ENCODE data around the gene HS6ST1.

HS6ST1 gene

DNA sequence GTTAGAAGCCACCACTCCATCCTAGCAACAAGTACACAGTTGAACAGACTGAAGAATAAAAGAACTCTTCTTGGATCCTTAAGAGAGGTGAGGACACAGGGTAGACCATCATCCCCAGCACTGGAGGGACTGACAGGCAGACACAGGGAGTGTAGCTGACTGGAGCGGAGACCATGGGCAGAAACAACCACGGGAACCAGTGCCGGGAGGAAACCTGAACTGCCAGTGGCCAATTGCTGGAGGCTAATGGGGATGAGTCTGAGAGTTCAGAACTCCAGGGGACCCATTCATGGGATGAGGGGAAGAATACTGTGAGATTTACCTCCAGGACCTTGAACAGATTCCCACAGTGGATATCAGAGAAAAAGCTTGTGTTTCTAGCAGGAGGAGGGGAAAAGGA lies 76.8 kb downstream of the HS6ST1 start:
- Histone ChIP-seq H3K4me3 (ENCODE audit: low read depth in 1 of 2, low read length in 2 of 2) (no peak overlapping the region), H3K27me3 (ENCODE audit: control insufficient read depth in 1 of 2, insufficient read depth in 2 of 2, low read length in 2 of 2) (peaks cover 2 to 4% of the 10 kb centered on the region in 2 donors)

DNA sequence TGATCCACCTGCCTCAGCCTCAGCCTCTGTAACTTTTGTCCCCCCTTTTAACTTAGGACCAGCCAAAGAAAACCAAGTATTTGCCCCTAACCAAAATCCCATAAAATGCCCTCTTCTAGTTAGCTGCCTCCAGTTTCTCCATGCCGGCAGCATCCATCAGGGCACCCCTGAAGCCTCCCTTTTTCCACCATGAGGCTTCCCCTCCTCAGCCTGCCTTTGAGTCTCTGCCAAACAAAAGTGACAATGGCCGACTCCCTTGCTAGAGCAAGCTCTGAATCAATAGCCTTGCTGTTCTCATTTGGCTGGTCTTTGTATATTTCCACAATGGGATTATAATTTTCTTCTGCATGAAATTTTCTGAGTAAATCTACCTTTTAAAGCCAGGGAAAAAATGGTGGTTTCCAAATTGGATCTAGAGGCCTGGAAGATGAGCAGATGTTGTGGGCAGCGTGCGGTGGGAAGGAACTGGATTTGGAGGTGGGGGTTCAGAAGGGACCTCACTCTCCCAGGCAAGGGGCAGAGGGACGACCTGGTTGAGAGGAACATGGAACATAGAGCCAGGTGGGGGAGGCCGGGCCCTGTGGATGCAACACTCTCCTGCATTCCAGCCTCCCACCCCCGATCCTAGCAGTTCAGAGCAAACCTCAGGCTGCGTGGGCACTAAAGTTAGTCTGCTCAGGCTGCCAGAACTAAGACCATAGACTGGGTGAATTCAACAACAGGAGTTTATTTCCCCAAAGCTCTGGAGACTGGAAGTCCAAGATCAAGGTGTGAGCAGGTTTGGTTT lies 80.6 kb downstream of the HS6ST1 start:
- Histone ChIP-seq H3K9ac (ENCODE audit: low read depth in 1 of 2, low read length in 2 of 2) (no peak overlapping the region), H3K4me1 (ENCODE audit: control insufficient read depth in 1 of 2, insufficient read depth in 2 of 2, low read length in 2 of 2) (peaks cover 4% of the 10 kb centered on the region in 2 donors), H3K4me3 (ENCODE audit: low read depth in 1 of 2, low read length in 2 of 2) (no peak overlapping the region), H3K27ac (ENCODE audit: low read depth, low read length) (no peak overlapping the region), H3K9me3 (ENCODE audit: control insufficient read depth in 1 of 2, low read length in 2 of 2) (no peaks in the 10 kb centered on the region), H3K27me3 (ENCODE audit: control insufficient read depth in 1 of 2, insufficient read depth in 2 of 2, low read length in 2 of 2) (peaks cover 2 to 4% of the 10 kb centered on the region in 2 donors), H3K36me3 (ENCODE audit: control insufficient read depth in 1 of 2, insufficient read depth in 2 of 2, low read length in 2 of 2) (no peaks in the 10 kb centered on the region)

More for the DNA sequence above, 76.8 kb downstream of the HS6ST1 start:
- Histone ChIP-seq H3K27ac (ENCODE audit: low read depth, low read length) (no peak overlapping the region), H3K4me1 (ENCODE audit: control insufficient read depth in 1 of 2, insufficient read depth in 2 of 2, low read length in 2 of 2) (no peaks in the 10 kb centered on the region), H3K9ac (ENCODE audit: low read depth in 1 of 2, low read length in 2 of 2) (no peak overlapping the region), H3K36me3 (ENCODE audit: control insufficient read depth in 1 of 2, insufficient read depth in 2 of 2, low read length in 2 of 2) (no peaks in the 10 kb centered on the region), H3K9me3 (ENCODE audit: control insufficient read depth in 1 of 2, low read length in 2 of 2) (no peaks in the 10 kb centered on the region)

DNA sequence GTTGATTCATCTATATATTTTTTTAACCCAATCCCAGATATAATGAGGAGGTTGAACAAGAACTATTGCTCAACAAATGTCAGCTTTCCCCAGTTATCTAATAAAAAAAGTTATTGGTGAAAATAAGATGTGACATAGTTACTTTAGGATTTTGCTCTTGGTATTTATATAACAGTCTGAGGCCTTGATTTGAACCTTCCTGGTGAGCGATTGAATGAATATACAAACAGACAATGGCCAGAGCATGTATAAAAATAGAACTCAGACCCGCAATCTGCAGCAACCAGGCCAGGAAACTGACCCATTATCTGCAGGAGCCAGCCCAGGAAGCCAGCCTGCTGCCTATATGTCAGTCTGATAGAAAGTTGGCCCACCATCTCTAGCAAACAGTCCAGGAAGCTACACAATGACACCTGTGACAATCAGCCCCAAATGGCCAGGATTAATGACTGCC lies 81.6 kb downstream of the HS6ST1 start:
- Histone ChIP-seq H3K27ac (ENCODE audit: low read depth, low read length) (no peak overlapping the region), H3K9me3 (ENCODE audit: control insufficient read depth in 1 of 2, low read length in 2 of 2) (no peaks in the 10 kb centered on the region), H3K9ac (ENCODE audit: low read depth in 1 of 2, low read length in 2 of 2) (no peak overlapping the region), H3K27me3 (ENCODE audit: control insufficient read depth in 1 of 2, insufficient read depth in 2 of 2, low read length in 2 of 2) (peaks cover 2 to 4% of the 10 kb centered on the region in 2 donors), H3K36me3 (ENCODE audit: control insufficient read depth in 1 of 2, insufficient read depth in 2 of 2, low read length in 2 of 2) (no peaks in the 10 kb centered on the region), H3K4me1 (ENCODE audit: control insufficient read depth in 1 of 2, insufficient read depth in 2 of 2, low read length in 2 of 2) (peaks cover 4 to 8% of the 10 kb centered on the region in 2 donors), H3K4me3 (ENCODE audit: low read depth in 1 of 2, low read length in 2 of 2) (no peak overlapping the region)

DNA sequence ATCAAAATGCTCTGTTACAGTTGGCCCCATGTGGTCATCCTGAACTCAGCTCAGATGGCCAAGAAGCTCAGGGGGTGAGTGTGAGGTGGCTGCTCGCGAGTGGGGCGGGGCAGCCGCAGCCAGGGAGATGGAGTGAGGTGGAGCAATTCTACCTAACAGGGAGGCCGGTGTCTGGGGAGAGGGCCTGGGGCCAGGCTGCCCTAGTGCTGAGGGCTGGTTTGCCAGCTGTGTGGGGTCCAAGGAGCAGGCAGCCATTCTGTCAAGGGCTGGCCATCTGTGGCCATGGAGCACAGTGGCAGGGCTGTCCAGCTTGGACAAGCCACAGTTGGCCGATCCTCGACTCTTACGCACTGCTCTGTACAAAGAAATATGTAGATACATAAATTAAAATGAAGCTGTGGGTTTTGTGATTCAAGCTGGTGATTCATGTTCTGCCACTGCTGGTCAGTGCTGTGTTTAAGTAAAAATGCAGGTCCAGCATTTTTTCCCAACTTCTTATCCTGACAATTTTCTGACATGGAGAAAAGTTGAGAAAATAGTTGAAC lies 82.1 kb downstream of the HS6ST1 start:
- Histone ChIP-seq H3K9me3 (ENCODE audit: control insufficient read depth in 1 of 2, low read length in 2 of 2) (no peaks in the 10 kb centered on the region), H3K9ac (ENCODE audit: low read depth in 1 of 2, low read length in 2 of 2) (no peak overlapping the region), H3K36me3 (ENCODE audit: control insufficient read depth in 1 of 2, insufficient read depth in 2 of 2, low read length in 2 of 2) (no peaks in the 10 kb centered on the region), H3K27me3 (ENCODE audit: control insufficient read depth in 1 of 2, insufficient read depth in 2 of 2, low read length in 2 of 2) (no peaks in the 10 kb centered on the region), H3K4me1 (ENCODE audit: control insufficient read depth in 1 of 2, insufficient read depth in 2 of 2, low read length in 2 of 2) (peaks cover 4 to 8% of the 10 kb centered on the region in 2 donors), H3K27ac (ENCODE audit: low read depth, low read length) (no peak overlapping the region), H3K4me3 (ENCODE audit: low read depth in 1 of 2, low read length in 2 of 2) (no peak overlapping the region)

DNA sequence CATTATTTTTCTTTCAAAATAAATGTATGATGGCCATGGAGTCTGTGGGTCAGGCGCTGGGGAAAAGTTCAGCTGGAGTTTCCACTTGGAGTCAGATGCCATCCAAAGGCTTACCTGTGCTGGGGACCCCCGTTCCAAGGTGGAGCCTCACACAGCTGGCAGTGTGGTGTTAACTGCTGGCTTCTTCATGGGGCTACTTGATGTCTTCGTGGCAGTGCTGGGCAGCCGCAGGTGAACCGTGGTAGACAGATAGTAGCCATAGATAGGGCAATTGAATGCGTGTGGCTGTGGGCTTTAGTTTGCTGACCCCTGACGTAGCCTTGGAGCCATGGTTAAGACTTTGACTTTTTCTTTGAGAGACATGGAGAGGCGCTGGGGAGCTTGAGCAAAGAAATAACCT lies 83.1 kb downstream of the HS6ST1 start:
- Histone ChIP-seq H3K4me3 (ENCODE audit: low read depth in 1 of 2, low read length in 2 of 2) (no peak overlapping the region), H3K27me3 (ENCODE audit: control insufficient read depth in 1 of 2, insufficient read depth in 2 of 2, low read length in 2 of 2) (no peaks in the 10 kb centered on the region), H3K9me3 (ENCODE audit: control insufficient read depth in 1 of 2, low read length in 2 of 2) (no peaks in the 10 kb centered on the region), H3K27ac (ENCODE audit: low read depth, low read length) (no peak overlapping the region), H3K9ac (ENCODE audit: low read depth in 1 of 2, low read length in 2 of 2) (no peak overlapping the region), H3K4me1 (ENCODE audit: control insufficient read depth in 1 of 2, insufficient read depth in 2 of 2, low read length in 2 of 2) (peaks cover 4 to 8% of the 10 kb centered on the region in 2 donors), H3K36me3 (ENCODE audit: control insufficient read depth in 1 of 2, insufficient read depth in 2 of 2, low read length in 2 of 2) (no peaks in the 10 kb centered on the region)

DNA sequence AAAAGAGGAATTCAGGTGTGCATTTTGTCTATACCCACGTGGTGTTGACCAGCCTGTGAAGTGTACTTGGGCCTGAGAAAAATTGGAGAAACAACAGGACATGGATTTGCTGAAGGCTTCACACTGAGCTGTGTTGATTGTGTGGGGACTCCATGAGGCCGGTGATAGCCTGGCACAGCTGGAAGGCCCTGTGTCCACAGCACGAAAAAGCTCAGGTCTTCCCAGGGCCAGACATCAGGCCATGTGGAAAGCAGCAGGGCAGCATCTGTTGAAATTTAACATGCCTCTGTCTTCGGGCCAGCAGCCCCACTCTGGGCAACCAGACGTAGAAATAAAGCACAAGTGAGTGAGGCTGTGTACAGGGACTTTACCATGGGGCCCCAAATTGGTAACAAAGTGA lies 84.1 kb downstream of the HS6ST1 start:
- H3K4me3 ChIP-seq (ENCODE audit: low read depth in 1 of 2, low read length in 2 of 2), result no peak overlapping the region
- no peak overlapping the region for H3K27ac ChIP-seq (ENCODE audit: low read depth, low read length)
- no peaks in the 10 kb centered on the region for H3K9me3 ChIP-seq (ENCODE audit: control insufficient read depth in 1 of 2, low read length in 2 of 2)
- H3K36me3 ChIP-seq (ENCODE audit: control insufficient read depth in 1 of 2, insufficient read depth in 2 of 2, low read length in 2 of 2), result no peaks in the 10 kb centered on the region
- H3K4me1 ChIP-seq (ENCODE audit: control insufficient read depth in 1 of 2, insufficient read depth in 2 of 2, low read length in 2 of 2), result peaks cover 4 to 8% of the 10 kb centered on the region in 2 donors
- H3K27me3 ChIP-seq (ENCODE audit: control insufficient read depth in 1 of 2, insufficient read depth in 2 of 2, low read length in 2 of 2), result no peaks in the 10 kb centered on the region
- no peak overlapping the region for H3K9ac ChIP-seq (ENCODE audit: low read depth in 1 of 2, low read length in 2 of 2)

DNA sequence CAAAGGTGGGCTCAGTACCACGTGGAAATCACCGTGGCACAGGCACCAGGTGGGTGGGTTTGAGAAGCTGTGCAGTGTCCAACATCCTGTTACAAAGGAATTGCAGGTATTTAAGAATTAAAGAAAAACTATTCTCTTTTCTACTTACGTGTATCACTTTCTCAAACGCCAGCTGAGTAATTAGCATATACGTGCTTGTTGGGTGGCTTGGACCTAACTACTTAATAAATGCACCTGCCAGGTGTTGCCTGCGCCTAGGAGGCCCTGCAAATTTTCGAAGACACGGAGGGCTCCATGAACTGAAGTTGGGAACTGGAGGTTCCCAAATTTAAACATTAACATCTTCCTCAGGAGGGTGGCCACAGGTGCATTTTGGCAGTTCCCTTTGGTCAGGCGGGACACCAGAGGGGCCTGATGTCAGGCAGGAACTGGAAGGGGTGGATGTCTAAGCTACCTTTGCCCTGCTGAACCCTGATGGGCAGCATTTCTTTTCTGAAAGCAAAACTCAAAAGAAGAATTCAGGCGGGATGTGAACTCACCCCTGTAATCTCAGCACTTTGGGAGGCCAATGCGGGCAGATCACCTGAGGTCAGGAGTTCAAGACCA lies 84.8 kb downstream of the HS6ST1 start:
- Histone ChIP-seq H3K9ac (ENCODE audit: low read depth in 1 of 2, low read length in 2 of 2) (peak overlapping the region in 1 of 2 donors; percentile 15), H3K27me3 (ENCODE audit: control insufficient read depth in 1 of 2, insufficient read depth in 2 of 2, low read length in 2 of 2) (no peaks in the 10 kb centered on the region), H3K4me3 (ENCODE audit: low read depth in 1 of 2, low read length in 2 of 2) (peak overlapping the region; percentile 83 to 89), H3K27ac (ENCODE audit: low read depth, low read length) (no peak overlapping the region), H3K9me3 (ENCODE audit: control insufficient read depth in 1 of 2, low read length in 2 of 2) (no peaks in the 10 kb centered on the region), H3K36me3 (ENCODE audit: control insufficient read depth in 1 of 2, insufficient read depth in 2 of 2, low read length in 2 of 2) (no peaks in the 10 kb centered on the region), H3K4me1 (ENCODE audit: control insufficient read depth in 1 of 2, insufficient read depth in 2 of 2, low read length in 2 of 2) (peaks cover 4 to 8% of the 10 kb centered on the region in 2 donors)

DNA sequence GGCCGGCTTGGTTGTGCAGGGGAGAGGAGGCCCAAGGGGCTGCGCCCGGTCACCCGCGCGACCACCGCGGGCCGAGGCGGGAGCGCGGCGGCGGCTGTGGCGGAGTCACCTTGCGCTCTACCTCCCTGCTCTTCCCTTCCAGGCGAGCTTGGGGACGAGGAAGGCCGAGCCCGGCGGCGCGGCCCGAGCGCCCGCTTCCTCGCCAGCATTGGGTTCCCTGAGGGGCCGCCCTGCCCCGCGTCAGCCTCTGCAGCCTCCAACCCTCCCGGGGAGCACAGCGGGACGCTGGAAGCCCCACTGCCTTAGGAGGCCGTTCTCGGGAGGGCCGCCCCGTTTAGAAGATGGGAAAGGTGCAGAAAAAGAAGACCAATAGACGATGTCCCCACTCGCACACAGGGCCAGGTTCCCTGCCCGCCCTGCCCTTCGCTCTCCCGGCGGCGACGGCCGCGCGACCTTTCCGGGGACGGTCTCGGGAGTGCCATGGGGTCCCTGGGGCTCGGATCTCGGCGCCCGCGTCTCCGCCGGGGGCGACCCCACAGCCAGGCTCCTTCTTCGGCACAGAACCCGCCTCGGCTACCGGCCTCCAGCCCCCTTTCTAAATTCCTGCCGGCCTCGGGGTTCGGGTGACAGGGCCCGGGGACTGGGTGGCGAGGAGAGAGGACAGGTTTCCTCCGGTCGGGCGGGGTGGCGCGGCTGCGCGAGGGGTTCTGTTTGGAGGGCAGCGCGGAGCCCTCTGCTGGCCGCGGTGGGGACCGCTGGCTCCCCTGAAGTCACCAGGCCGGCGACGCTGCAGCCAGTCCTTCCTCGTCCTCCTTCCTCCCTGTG lies 85.5 kb downstream of the HS6ST1 start:
- Histone ChIP-seq H3K9ac (ENCODE audit: low read depth in 1 of 2, low read length in 2 of 2) (peak overlapping the region; percentile 68 to 80), H3K4me3 (ENCODE audit: low read depth in 1 of 2, low read length in 2 of 2) (peak overlapping the region; percentile 83 to 89), H3K27ac (ENCODE audit: low read depth, low read length) (no peak overlapping the region), H3K36me3 (ENCODE audit: control insufficient read depth in 1 of 2, insufficient read depth in 2 of 2, low read length in 2 of 2) (no peaks in the 10 kb centered on the region), H3K9me3 (ENCODE audit: control insufficient read depth in 1 of 2, low read length in 2 of 2) (no peaks in the 10 kb centered on the region), H3K4me1 (ENCODE audit: control insufficient read depth in 1 of 2, insufficient read depth in 2 of 2, low read length in 2 of 2) (peaks cover 4 to 8% of the 10 kb centered on the region in 2 donors), H3K27me3 (ENCODE audit: control insufficient read depth in 1 of 2, insufficient read depth in 2 of 2, low read length in 2 of 2) (no peaks in the 10 kb centered on the region)

DNA sequence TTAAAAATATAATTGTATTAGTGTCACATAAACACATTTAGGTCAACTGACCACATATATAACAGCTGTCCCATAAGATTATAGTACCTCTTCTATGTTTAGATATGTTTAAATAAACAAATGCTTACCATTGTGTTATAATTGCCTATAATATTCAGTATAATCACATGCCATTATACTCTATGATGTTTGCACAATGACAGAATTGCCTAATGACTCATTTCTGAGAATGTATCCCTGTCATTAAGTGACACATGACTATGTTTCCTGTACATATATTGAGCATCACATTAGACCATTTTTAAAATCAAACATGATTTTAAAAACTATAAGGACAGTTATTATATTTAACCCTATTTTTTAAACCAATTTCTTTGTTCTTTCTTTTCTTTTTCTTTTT lies 89.8 kb downstream of the HS6ST1 start:
- Histone ChIP-seq H3K4me3 (ENCODE audit: low read depth in 1 of 2, low read length in 2 of 2) (no peak overlapping the region), H3K27me3 (ENCODE audit: control insufficient read depth in 1 of 2, insufficient read depth in 2 of 2, low read length in 2 of 2) (no peaks in the 10 kb centered on the region), H3K27ac (ENCODE audit: low read depth, low read length) (no peak overlapping the region), H3K9me3 (ENCODE audit: control insufficient read depth in 1 of 2, low read length in 2 of 2) (no peaks in the 10 kb centered on the region), H3K36me3 (ENCODE audit: control insufficient read depth in 1 of 2, insufficient read depth in 2 of 2, low read length in 2 of 2) (no peaks in the 10 kb centered on the region), H3K9ac (ENCODE audit: low read depth in 1 of 2, low read length in 2 of 2) (no peak overlapping the region), H3K4me1 (ENCODE audit: control insufficient read depth in 1 of 2, insufficient read depth in 2 of 2, low read length in 2 of 2) (peaks cover 3 to 7% of the 10 kb centered on the region in 2 donors)

Data from duodenal mucosa (tissue), 2 donors.